ENCODE data around the gene UNC5C. TPM values are rescaled to one million over a fixed set of nuclear protein-coding genes. Genes with fewer than 3 reads are reported as not detected.

Gene UNC5C
- total RNA-seq, 1 experiment from 2014 or later: not detected

DNA sequence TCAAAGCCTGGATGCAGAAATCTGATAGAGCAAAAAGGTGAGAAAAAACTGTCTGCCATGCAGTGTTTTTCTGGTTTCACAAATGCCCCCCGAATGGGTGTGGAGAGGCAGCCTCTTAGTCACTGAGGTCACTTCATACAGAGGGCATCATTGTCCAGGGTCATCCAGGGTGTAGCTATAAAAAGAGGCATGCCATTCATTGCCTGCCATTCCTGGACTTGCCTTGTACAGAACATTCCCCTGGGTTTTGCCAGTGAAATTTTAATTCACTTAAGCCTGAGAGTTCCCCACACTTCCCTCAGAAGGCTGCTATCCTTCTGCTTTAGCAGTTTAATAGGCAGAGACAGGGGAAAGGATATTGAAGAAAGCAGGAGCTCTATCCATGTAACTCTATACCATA, 230.3 kb downstream of the UNC5C start:
- ChIA-PET POLR2A (no interaction called here), CTCF (no interaction called here)
- H3K27me3 Mint-ChIP-seq (ENCODE audit: insufficient read depth, unreplicated experiment): no peaks in the 10 kb centered on the region
- Histone ChIP-seq H3K4me3 (ENCODE audit: low read depth, low read length) (no peak overlapping the region), H3K27me3 (replicated peaks; ENCODE audit: control insufficient read depth, insufficient read depth, low read length) (no peaks in the 10 kb centered on the region), H3K36me3 (ENCODE audit: control insufficient read depth, insufficient read depth, low read length) (no peaks in the 10 kb centered on the region), H3K9me3 (no peaks in the 10 kb centered on the region), H3K4me1 (no peaks in the 10 kb centered on the region)
- intact Hi-C loops (cut with micrococcal nuclease; ENCODE audit: unreplicated experiment): no loop called here
- no TSS peak for BruUV-seq (replicated peaks)
- no peaks in the 10 kb centered on the region for H3K36me3 Mint-ChIP-seq (ENCODE audit: insufficient read depth, unreplicated experiment)
- DNase-seq: no peak
- H3K27ac Mint-ChIP-seq (ENCODE audit: unreplicated experiment): no peak overlapping the region
- H3K4me3 Mint-ChIP-seq (ENCODE audit: unreplicated experiment): no peak overlapping the region
- no peaks in the 10 kb centered on the region for H3K9me3 Mint-ChIP-seq (ENCODE audit: unreplicated experiment)
- peaks cover 6% of the 10 kb centered on the region for H3K4me1 Mint-ChIP-seq (ENCODE audit: low read depth, unreplicated experiment)
- no peak for TF ChIP-seq CTCF (IDR thresholded peaks at IDR 0.05; ENCODE audit: insufficient read depth in 1 of 2, low read depth in 1 of 2, low read length in 1 of 2, severe bottlenecking in 1 of 2, unreplicated experiment in 1 of 2)

DNA sequence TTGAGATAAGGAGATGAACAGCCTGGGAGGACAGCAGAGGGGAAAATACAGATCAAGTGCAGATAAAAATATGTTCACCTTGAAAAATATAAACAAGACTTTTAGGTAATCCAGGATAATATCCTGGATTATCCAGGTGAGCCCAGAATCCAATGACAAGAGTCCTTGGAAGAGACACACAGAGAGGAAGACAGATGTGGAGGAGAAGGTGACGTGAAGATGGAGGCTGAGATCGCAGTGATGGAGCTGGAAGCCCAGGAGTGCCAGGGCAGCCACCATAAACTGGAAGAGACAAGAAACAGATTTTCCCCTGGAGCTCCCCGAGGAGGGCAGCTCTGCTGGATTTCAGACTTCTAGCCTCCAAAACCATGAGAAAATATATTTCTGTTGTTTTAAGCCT, 230.7 kb downstream of the UNC5C start:
- Histone ChIP-seq H3K36me3 (ENCODE audit: control insufficient read depth, insufficient read depth, low read length) (no peaks in the 10 kb centered on the region), H3K4me1 (no peaks in the 10 kb centered on the region), H3K9me3 (no peaks in the 10 kb centered on the region), H3K4me3 (ENCODE audit: low read depth, low read length) (no peak overlapping the region), H3K27me3 (replicated peaks; ENCODE audit: control insufficient read depth, insufficient read depth, low read length) (no peaks in the 10 kb centered on the region)
- Mint-ChIP-seq H3K27me3 (ENCODE audit: insufficient read depth, unreplicated experiment) (no peaks in the 10 kb centered on the region), H3K36me3 (ENCODE audit: insufficient read depth, unreplicated experiment) (no peaks in the 10 kb centered on the region), H3K4me1 (ENCODE audit: low read depth, unreplicated experiment) (peaks cover 6% of the 10 kb centered on the region), H3K4me3 (ENCODE audit: unreplicated experiment) (no peak overlapping the region), H3K9me3 (ENCODE audit: unreplicated experiment) (no peaks in the 10 kb centered on the region), H3K27ac (ENCODE audit: unreplicated experiment) (no peak overlapping the region)
- BruUV-seq (replicated peaks): no TSS peak
- POLR2A ChIA-PET: no interaction called here
- DNase-seq: no peak
- intact Hi-C loops (cut with micrococcal nuclease; ENCODE audit: unreplicated experiment): no loop called here
- CTCF ChIA-PET: no interaction called here
- no peak for TF ChIP-seq CTCF (IDR thresholded peaks at IDR 0.05; ENCODE audit: insufficient read depth in 1 of 2, low read depth in 1 of 2, low read length in 1 of 2, severe bottlenecking in 1 of 2, unreplicated experiment in 1 of 2)

GRCh38 chr4:95317085-95317793, 231.5 kb downstream of the UNC5C start:
- Mint-ChIP-seq H3K27ac (ENCODE audit: unreplicated experiment) (no peak overlapping the region), H3K9me3 (ENCODE audit: unreplicated experiment) (no peaks in the 10 kb centered on the region), H3K36me3 (ENCODE audit: insufficient read depth, unreplicated experiment) (no peaks in the 10 kb centered on the region), H3K4me3 (ENCODE audit: unreplicated experiment) (no peak overlapping the region), H3K27me3 (ENCODE audit: insufficient read depth, unreplicated experiment) (no peaks in the 10 kb centered on the region), H3K4me1 (ENCODE audit: low read depth, unreplicated experiment) (peaks cover 6% of the 10 kb centered on the region)
- DNase-seq: no peak
- intact Hi-C loops (cut with micrococcal nuclease; ENCODE audit: unreplicated experiment): no loop called here
- BruUV-seq (replicated peaks): no TSS peak
- no peak for TF ChIP-seq CTCF (IDR thresholded peaks at IDR 0.05; ENCODE audit: insufficient read depth in 1 of 2, low read depth in 1 of 2, low read length in 1 of 2, severe bottlenecking in 1 of 2, unreplicated experiment in 1 of 2)
- Histone ChIP-seq H3K36me3 (ENCODE audit: control insufficient read depth, insufficient read depth, low read length) (no peaks in the 10 kb centered on the region), H3K4me3 (ENCODE audit: low read depth, low read length) (no peak overlapping the region), H3K9me3 (no peaks in the 10 kb centered on the region), H3K27me3 (replicated peaks; ENCODE audit: control insufficient read depth, insufficient read depth, low read length) (no peaks in the 10 kb centered on the region), H3K4me1 (no peaks in the 10 kb centered on the region)
- ChIA-PET CTCF (no interaction called here), POLR2A (interaction anchor here (0.7 kb wide), 1 partner anchor 90 kb away, joined by 6 read pairs; no protein-coding TSS in a partner anchor)
